Peyer's patch (tissue), 4 donors: ENCODE data around the gene RAPGEF5. TPM values are rescaled to one million over a fixed set of nuclear protein-coding genes. Genes with fewer than 3 reads are reported as not detected.

ENCODE experiments used
- DNase-seq, 3 donors: peaks; one replicate each; pipeline ENCODE4 v3.0.0-alpha.2; 2017 to 2019
- H3K27ac ChIP-seq, 4 donors: fragments of 200-600 bp; sonication (generic); one replicate each; pipeline ENCODE4 v1.5.1; 2016 to 2019
- H3K27me3 ChIP-seq, 2 donors: fragments of 200-600 bp; sonication (generic); one replicate each; pipeline ENCODE4 v1.5.1; 2019
- H3K36me3 ChIP-seq, 3 donors: fragments of 200-600 bp; sonication (generic); one replicate each; pipeline ENCODE4 v1.5.1; 2016 to 2019
- H3K4me1 ChIP-seq, 4 donors: fragments of 200-600 bp; sonication (generic); one replicate each; pipeline ENCODE4 v1.5.1; 2016 to 2019
- H3K4me3 ChIP-seq, 4 donors: fragments of 200-600 bp; sonication (generic); 1 replicate in 3 of 4; 2 replicates in 1 of 4; pipeline ENCODE4 v1.5.1; 2016 to 2019; ENCODE audit warnings: mild to moderate bottlenecking in 1 of 4
- H3K9me3 ChIP-seq, 4 donors: fragments of 200-600 bp; sonication (generic); one replicate each; pipeline ENCODE4 v1.5.1; 2016 to 2019; ENCODE audit warnings: mild to moderate bottlenecking in 1 of 4
- POLR2A ChIP-seq, 2 donors: fragments of 450-650 bp; IDR thresholded peaks; one replicate each; pipeline ENCODE4 v1.5.1; 2017; ENCODE audit warnings: antibody characterized with exemption in 2 of 2, mild to moderate bottlenecking in 2 of 2, moderate library complexity in 2 of 2
- total RNA-seq, 4 donors: library from RNA; depleted of rRNA; stranded (reverse); fragments of >200 nt; gene quantifications; one replicate each; pipeline ENCODE4 v1.1.0, GENCODE V29; 2016
- TF ChIP-seq, protein P1 (sequence below), 6 experiments: fragments of 450-650 bp in 4 of 6; fragments of 200-600 bp in 2 of 6; sonication (generic) in 1 of 6; IDR thresholded peaks; one replicate each; pipeline ENCODE4 v1.5.1; 2017 to 2019; ENCODE audit warnings: antibody characterized with exemption in 6 of 6, mild to moderate bottlenecking in 3 of 6, moderate library complexity in 1 of 6

RAPGEF5 gene
- total RNA-seq, 4 donors from 2014 or later = 92.8 to 144 (median 111) TPM

DNA sequence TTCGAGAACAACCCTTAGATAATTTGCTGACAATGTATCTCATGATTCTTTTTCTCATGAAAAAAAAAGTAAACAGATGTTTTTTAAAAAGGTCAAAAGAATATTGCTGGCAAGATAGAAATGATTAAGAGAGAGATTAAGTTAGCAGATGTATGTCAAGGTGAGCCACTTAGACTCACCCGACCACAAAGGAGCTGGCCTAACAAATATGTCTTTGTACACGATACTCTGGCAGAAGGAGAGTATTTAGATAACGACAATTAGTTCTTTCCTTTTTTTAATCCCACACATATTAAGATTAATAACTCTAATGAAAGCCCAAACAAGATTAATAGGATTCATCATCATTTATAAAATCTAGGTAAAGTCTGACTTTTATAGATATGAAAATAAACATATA, 156.7 kb downstream of the RAPGEF5 start:
- H3K27me3 ChIP-seq = no peaks in the 10 kb centered on the region
- no peak overlapping the region for H3K4me3 ChIP-seq
- peaks cover 0 to 4% (median 0%) of the 10 kb centered on the region in 4 donors for H3K4me1 ChIP-seq
- no peak for TF ChIP-seq POLR2A (IDR thresholded peaks at IDR 0.05)
- TF ChIP-seq, protein P1, sequence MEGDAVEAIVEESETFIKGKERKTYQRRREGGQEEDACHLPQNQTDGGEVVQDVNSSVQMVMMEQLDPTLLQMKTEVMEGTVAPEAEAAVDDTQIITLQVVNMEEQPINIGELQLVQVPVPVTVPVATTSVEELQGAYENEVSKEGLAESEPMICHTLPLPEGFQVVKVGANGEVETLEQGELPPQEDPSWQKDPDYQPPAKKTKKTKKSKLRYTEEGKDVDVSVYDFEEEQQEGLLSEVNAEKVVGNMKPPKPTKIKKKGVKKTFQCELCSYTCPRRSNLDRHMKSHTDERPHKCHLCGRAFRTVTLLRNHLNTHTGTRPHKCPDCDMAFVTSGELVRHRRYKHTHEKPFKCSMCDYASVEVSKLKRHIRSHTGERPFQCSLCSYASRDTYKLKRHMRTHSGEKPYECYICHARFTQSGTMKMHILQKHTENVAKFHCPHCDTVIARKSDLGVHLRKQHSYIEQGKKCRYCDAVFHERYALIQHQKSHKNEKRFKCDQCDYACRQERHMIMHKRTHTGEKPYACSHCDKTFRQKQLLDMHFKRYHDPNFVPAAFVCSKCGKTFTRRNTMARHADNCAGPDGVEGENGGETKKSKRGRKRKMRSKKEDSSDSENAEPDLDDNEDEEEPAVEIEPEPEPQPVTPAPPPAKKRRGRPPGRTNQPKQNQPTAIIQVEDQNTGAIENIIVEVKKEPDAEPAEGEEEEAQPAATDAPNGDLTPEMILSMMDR (IDR thresholded peaks at IDR 0.05) = no peak
- no peaks in the 10 kb centered on the region for H3K36me3 ChIP-seq
- no peaks in the 10 kb centered on the region for H3K9me3 ChIP-seq
- no peak overlapping the region for H3K27ac ChIP-seq
- DNase-seq = no peak

DNA sequence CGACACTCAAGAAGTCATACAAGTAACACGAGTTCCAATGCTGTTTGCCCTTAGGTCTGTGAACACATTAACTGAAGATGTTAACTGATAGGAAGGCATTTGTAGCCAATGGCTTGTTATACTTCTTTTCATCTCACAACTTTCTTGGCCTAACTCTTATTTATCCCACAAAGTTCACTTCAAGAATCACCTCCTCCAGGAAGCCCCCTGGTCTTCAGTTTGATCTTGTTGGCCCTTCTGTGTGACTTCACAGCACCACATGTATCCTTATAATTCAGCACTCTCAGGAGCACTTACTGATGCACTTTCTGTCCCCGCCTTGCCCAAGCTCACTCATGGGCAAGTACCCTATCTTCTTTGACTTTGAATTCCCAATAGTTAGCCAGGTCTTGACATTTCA, 159.6 kb downstream of the RAPGEF5 start:
- Histone ChIP-seq H3K4me1 (peaks cover 0 to 4% (median 0%) of the 10 kb centered on the region in 4 donors), H3K4me3 (no peak overlapping the region), H3K36me3 (peaks cover 0 to 14% (median 0%) of the 10 kb centered on the region in 3 donors), H3K27ac (no peak overlapping the region), H3K27me3 (no peaks in the 10 kb centered on the region), H3K9me3 (no peaks in the 10 kb centered on the region)
- TF ChIP-seq, protein P1 (IDR thresholded peaks at IDR 0.05) = no peak
- TF ChIP-seq POLR2A (IDR thresholded peaks at IDR 0.05) = no peak
- no peak for DNase-seq

DNA sequence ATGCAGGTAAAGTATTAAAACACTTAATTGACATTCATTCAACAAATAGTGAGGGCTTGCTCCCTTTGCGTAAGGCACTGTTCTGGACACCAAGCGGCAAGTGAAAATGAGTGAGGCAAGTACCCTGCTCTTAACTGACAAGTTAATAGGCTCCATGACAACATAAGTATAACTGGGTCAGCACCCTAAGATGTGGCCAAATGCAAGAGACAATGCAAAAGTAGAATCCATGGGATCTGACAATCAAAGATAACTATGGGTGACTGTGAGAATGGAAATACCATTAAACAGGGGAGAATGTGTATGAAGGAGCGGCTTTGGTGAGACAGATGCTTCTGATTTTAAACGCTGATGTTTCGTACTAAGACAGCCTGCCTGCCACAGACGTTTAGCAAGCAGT, 160.5 kb downstream of the RAPGEF5 start:
- DNase-seq = no peak
- no peak for TF ChIP-seq POLR2A (IDR thresholded peaks at IDR 0.05)
- TF ChIP-seq, protein P1 (IDR thresholded peaks at IDR 0.05) = no peak
- H3K9me3 ChIP-seq = no peaks in the 10 kb centered on the region
- no peaks in the 10 kb centered on the region for H3K4me1 ChIP-seq
- peaks cover 0 to 18% (median 0%) of the 10 kb centered on the region in 3 donors for H3K36me3 ChIP-seq
- H3K4me3 ChIP-seq = no peak overlapping the region
- H3K27ac ChIP-seq = no peak overlapping the region
- H3K27me3 ChIP-seq = no peaks in the 10 kb centered on the region

DNA sequence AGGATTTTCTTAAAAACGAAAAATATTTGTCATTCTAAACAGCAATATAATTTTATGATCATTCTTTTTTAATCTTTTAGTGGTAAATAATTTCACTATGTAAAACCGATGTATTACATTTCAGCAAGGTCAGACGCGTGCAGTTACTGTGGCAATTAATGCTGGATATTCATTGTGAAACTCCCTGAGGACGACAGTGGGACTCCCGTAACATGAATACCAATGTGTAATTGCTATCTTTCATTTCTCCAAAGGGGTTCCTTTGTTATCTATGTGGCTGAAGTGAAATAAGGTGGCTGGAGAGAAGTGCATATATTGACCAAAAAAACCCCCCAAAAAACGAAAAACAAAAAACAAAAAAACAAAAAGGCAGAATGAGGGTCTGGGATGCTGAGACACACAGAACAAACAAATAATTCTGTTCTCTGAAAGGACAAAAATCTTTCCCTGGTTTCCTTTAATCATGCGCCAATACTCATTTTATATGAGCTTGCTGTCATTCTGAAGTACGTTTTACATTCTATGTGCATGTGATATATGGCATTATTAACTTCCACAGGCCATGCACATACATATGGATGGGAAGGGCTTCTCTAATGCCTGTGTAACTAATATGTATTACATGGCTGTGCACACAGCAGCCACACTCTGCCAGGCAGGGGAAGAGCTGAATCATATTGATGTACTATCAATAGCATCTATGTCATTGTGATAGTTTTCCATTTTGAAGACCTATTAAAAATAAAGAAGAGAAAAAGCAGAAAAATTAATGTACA, 161.4 kb downstream of the RAPGEF5 start:
- no peaks in the 10 kb centered on the region for H3K27me3 ChIP-seq
- DNase-seq = no peak
- no peaks in the 10 kb centered on the region for H3K9me3 ChIP-seq
- no peak for TF ChIP-seq POLR2A (IDR thresholded peaks at IDR 0.05)
- TF ChIP-seq, protein P1 (IDR thresholded peaks at IDR 0.05) = no peak
- no peaks in the 10 kb centered on the region for H3K4me1 ChIP-seq
- H3K4me3 ChIP-seq = no peak overlapping the region
- no peak overlapping the region for H3K27ac ChIP-seq
- H3K36me3 ChIP-seq = peaks cover 0 to 25% (median 0%) of the 10 kb centered on the region in 3 donors

DNA sequence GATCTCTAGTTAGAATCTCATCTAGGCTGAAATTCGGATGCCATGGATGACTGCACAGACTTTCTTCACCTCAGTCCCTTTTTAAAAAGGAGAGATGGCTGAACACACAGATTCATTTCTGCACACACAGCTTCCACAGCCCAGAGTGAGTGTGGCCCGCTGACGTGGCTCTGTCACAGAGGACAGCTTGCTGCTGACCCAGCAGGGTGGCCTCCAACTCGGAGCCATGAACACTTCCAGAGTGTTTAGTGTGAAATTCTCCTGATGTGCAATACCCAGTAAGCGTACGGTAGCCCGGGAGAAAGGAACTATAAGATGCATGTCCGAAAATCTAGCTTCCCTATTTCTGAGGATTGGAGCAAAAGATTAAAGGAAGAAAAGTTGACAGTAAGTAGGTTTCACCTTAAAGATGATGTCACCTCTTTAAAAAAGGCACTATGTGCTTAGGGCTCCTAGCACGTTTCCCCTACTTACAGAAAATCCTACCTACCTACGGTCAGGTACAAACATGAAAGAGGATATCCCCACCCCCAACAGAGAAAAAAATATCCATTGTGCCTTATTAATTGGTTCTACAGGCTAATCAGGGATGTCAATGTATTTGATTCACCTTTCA, 162.2 kb downstream of the RAPGEF5 start:
- TF ChIP-seq, protein P1 (IDR thresholded peaks at IDR 0.05) = no peak
- TF ChIP-seq POLR2A (IDR thresholded peaks at IDR 0.05) = no peak
- H3K4me1 ChIP-seq = no peaks in the 10 kb centered on the region
- H3K27me3 ChIP-seq = no peaks in the 10 kb centered on the region
- H3K36me3 ChIP-seq = peaks cover 0 to 27% (median 0%) of the 10 kb centered on the region in 3 donors
- no peak overlapping the region for H3K27ac ChIP-seq
- H3K4me3 ChIP-seq = no peak overlapping the region
- H3K9me3 ChIP-seq = no peaks in the 10 kb centered on the region
- DNase-seq = no peak
